ENCODE results near the gene SAE1. TPM values are rescaled to one million over a fixed set of nuclear protein-coding genes. Genes with fewer than 3 reads are reported as not detected.

The SAE1 gene
- total RNA-seq, result 100 to 1,000 TPM; 121 to 178 TPM

- H3K9me3 Mint-ChIP-seq, result peaks cover 4 to 8% of the 10 kb centered on the region in 2 donors
- H3K36me3 Mint-ChIP-seq, result peaks cover 39 to 56% of the 10 kb centered on the region in 2 donors
- peak within 1 kb of the TSS; percentile 99 for H3K27ac Mint-ChIP-seq
- peak; percentile 90 to 92 for ATAC-seq
- DNase-seq (ENCODE audit: low spot score in 2 of 2), result peak; percentile 93 to 99
Observed at GRCh38 chr19:47130589-47131227, at the start of gene SAE1. SAE1 (plus strand) TSS chr19:47130835; CDS start chr19:47130931, 96 bp downstream.

GRCh38 chr19:47081095-47081494 is 49.5 kb upstream of the SAE1 start:
- H3K27ac Mint-ChIP-seq, result peak overlapping the region; percentile 72 to 82

GRCh38 chr19:47082493-47082892 is 48.1 kb upstream of the SAE1 start:
- H3K9me3 Mint-ChIP-seq, result no peaks in the 10 kb centered on the region
- ATAC-seq, result no peak
- peaks cover 0 to 12% of the 10 kb centered on the region in 2 donors for H3K36me3 Mint-ChIP-seq
- no peak for DNase-seq (ENCODE audit: low spot score in 2 of 2)
- H3K27ac Mint-ChIP-seq, result no peak overlapping the region

More at GRCh38 chr19:47081095-47081494, 49.5 kb upstream of the SAE1 start:
- peaks cover 0 to under 1% of the 10 kb centered on the region in 2 donors for H3K36me3 Mint-ChIP-seq
- no peak for ATAC-seq
- DNase-seq (ENCODE audit: low spot score in 2 of 2), result no peak
- H3K9me3 Mint-ChIP-seq, result no peaks in the 10 kb centered on the region

GRCh38 chr19:47084879-47085439 is 45.7 kb upstream of the SAE1 start:
- ATAC-seq (no peak), DNase-seq (ENCODE audit: low spot score in 2 of 2) (no peak)
- Mint-ChIP-seq H3K9me3 (no peaks in the 10 kb centered on the region), H3K36me3 (peaks cover 1 to 19% of the 10 kb centered on the region in 2 donors), H3K27ac (peak overlapping the region; percentile 72 to 74)

- H3K27ac Mint-ChIP-seq, result peak overlapping the region; percentile 84 to 86
- DNase-seq (ENCODE audit: low spot score in 2 of 2) (no peak), ATAC-seq (no peak)
- no peaks in the 10 kb centered on the region for H3K9me3 Mint-ChIP-seq
- peaks cover 11 to 30% of the 10 kb centered on the region in 2 donors for H3K36me3 Mint-ChIP-seq
Observed at GRCh38 chr19:47086280-47086679, 44.4 kb upstream of the SAE1 start.

GRCh38 chr19:47089767-47090350 is 40.8 kb upstream of the SAE1 start:
- H3K27ac Mint-ChIP-seq, result peak overlapping the region in 1 of 2 donors; percentile 34
- ATAC-seq (no peak), DNase-seq (ENCODE audit: low spot score in 2 of 2) (no peak)
- no peaks in the 10 kb centered on the region for H3K9me3 Mint-ChIP-seq
- peaks cover 17 to 61% of the 10 kb centered on the region in 2 donors for H3K36me3 Mint-ChIP-seq

- no peak for DNase-seq (ENCODE audit: low spot score in 2 of 2)
- ATAC-seq, result no peak
- peaks cover 17 to 47% of the 10 kb centered on the region in 2 donors for H3K36me3 Mint-ChIP-seq
Observed at GRCh38 chr19:47093254-47093653, 37.4 kb upstream of the SAE1 start.

GRCh38 chr19:47093841-47094240 is 36.8 kb upstream of the SAE1 start:
- Mint-ChIP-seq H3K9me3 (no peaks in the 10 kb centered on the region), H3K36me3 (peaks cover 17 to 47% of the 10 kb centered on the region in 2 donors), H3K27ac (peak overlapping the region; percentile 72 to 99)
- DNase-seq (ENCODE audit: low spot score in 2 of 2), result peak in 1 of 2 donors; percentile 31
- peak; percentile 36 to 49 for ATAC-seq

More at GRCh38 chr19:47093254-47093653, 37.4 kb upstream of the SAE1 start:
- peak overlapping the region; percentile 72 to 99 for H3K27ac Mint-ChIP-seq
- H3K9me3 Mint-ChIP-seq, result no peaks in the 10 kb centered on the region

- H3K27ac Mint-ChIP-seq, result peak overlapping the region; percentile 99 to 100
- ATAC-seq, result peak; percentile 83 to 87
- peak; percentile 54 to 80 for DNase-seq (ENCODE audit: low spot score in 2 of 2)
- H3K36me3 Mint-ChIP-seq, result peaks cover 17 to 43% of the 10 kb centered on the region in 2 donors
- H3K9me3 Mint-ChIP-seq, result no peaks in the 10 kb centered on the region
Observed at GRCh38 chr19:47094557-47095475, 35.8 kb upstream of the SAE1 start.

GRCh38 chr19:47095476-47096099 is 35.0 kb upstream of the SAE1 start:
- no peak for ATAC-seq
- no peaks in the 10 kb centered on the region for H3K9me3 Mint-ChIP-seq
- no peak for DNase-seq (ENCODE audit: low spot score in 2 of 2)
- H3K27ac Mint-ChIP-seq, result peak overlapping the region; percentile 99 to 100
- peaks cover 9 to 35% of the 10 kb centered on the region in 2 donors for H3K36me3 Mint-ChIP-seq

GRCh38 chr19:47096100-47096704 is 34.4 kb upstream of the SAE1 start:
- DNase-seq (ENCODE audit: low spot score in 2 of 2), result no peak
- ATAC-seq, result no peak
- peak overlapping the region; percentile 99 to 100 for H3K27ac Mint-ChIP-seq
- peaks cover 6 to 30% of the 10 kb centered on the region in 2 donors for H3K36me3 Mint-ChIP-seq
- H3K9me3 Mint-ChIP-seq, result no peaks in the 10 kb centered on the region

- DNase-seq (ENCODE audit: low spot score in 2 of 2) (no peak), ATAC-seq (no peak)
- no peaks in the 10 kb centered on the region for H3K9me3 Mint-ChIP-seq
- H3K36me3 Mint-ChIP-seq, result peaks cover 6 to 27% of the 10 kb centered on the region in 2 donors
- H3K27ac Mint-ChIP-seq, result peak overlapping the region; percentile 99 to 100
Observed at GRCh38 chr19:47096721-47097120, 33.9 kb upstream of the SAE1 start.

- H3K36me3 Mint-ChIP-seq, result peaks cover 6 to 23% of the 10 kb centered on the region in 2 donors
- DNase-seq (ENCODE audit: low spot score in 2 of 2) (no peak), ATAC-seq (no peak)
- no peaks in the 10 kb centered on the region for H3K9me3 Mint-ChIP-seq
- H3K27ac Mint-ChIP-seq, result peak overlapping the region; percentile 87 to 99
Observed at GRCh38 chr19:47097396-47098201, 33.0 kb upstream of the SAE1 start.

- no peak for DNase-seq (ENCODE audit: low spot score in 2 of 2)
- H3K36me3 Mint-ChIP-seq, result peaks cover 6 to 21% of the 10 kb centered on the region in 2 donors
- no peak for ATAC-seq
- no peaks in the 10 kb centered on the region for H3K9me3 Mint-ChIP-seq
- H3K27ac Mint-ChIP-seq, result peak overlapping the region; percentile 87 to 99
Observed at GRCh38 chr19:47098608-47099007, 32.0 kb upstream of the SAE1 start.

GRCh38 chr19:47099576-47100050 is 31.0 kb upstream of the SAE1 start:
- ATAC-seq (no peak), DNase-seq (ENCODE audit: low spot score in 2 of 2) (no peak)
- H3K27ac Mint-ChIP-seq, result peak overlapping the region in 1 of 2 donors; percentile 74
- peaks cover 1 to 11% of the 10 kb centered on the region in 2 donors for H3K36me3 Mint-ChIP-seq
- no peaks in the 10 kb centered on the region for H3K9me3 Mint-ChIP-seq
